ENCODE data around the gene GPR37L1. TPM values are rescaled to one million over a fixed set of nuclear protein-coding genes. Genes with fewer than 3 reads are reported as not detected.

The GPR37L1 gene
- total RNA-seq, 4 donors from 2014 or later: 0.09 TPM; not detected in 3

DNA sequence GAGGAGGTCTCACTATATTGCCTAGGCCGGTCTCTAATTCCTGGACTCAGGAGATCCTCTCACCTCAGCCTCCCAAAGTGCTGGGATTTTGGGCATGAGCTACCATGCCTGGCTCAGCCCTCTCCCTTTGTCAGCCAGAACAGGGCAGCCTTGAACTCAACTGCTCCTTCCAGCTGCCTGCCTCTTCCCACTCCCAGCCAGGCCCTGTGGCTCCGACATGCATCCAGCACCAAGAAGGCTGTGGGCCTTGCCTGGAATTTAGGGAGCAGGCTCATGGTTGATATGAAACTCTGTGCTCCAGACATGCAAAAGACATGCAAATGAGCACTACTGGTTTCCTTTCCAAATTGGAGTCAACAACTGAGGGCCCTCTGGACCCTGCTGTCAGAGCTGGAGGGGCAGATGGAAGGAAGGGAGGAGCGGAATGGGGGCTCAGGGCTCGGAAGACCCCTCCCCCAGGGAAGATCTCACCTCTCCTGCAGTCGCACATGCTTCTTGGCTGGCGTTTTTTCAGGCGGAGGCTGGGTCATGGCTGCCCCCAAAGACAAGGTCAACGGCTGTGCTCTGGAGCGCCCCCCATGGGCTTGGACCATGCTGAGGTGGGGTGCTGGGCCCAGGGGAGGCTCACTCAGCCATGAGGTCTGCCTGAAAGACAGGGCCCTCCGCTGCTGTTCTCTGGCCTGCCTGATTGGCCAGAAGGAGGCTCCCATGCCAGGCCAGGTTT, 36.3 kb downstream of the GPR37L1 start:
- H3K27ac ChIP-seq: peak overlapping the region; percentile 61 to 83 (median 72)
- no peaks in the 10 kb centered on the region for H3K36me3 ChIP-seq
- no peak for DNase-seq
- intact Hi-C loops (cut with DNase I): no loop called here
- no peak for TF ChIP-seq POLR2A (IDR thresholded peaks at IDR 0.05)
- TF ChIP-seq, protein P1, sequence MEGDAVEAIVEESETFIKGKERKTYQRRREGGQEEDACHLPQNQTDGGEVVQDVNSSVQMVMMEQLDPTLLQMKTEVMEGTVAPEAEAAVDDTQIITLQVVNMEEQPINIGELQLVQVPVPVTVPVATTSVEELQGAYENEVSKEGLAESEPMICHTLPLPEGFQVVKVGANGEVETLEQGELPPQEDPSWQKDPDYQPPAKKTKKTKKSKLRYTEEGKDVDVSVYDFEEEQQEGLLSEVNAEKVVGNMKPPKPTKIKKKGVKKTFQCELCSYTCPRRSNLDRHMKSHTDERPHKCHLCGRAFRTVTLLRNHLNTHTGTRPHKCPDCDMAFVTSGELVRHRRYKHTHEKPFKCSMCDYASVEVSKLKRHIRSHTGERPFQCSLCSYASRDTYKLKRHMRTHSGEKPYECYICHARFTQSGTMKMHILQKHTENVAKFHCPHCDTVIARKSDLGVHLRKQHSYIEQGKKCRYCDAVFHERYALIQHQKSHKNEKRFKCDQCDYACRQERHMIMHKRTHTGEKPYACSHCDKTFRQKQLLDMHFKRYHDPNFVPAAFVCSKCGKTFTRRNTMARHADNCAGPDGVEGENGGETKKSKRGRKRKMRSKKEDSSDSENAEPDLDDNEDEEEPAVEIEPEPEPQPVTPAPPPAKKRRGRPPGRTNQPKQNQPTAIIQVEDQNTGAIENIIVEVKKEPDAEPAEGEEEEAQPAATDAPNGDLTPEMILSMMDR (IDR thresholded peaks at IDR 0.05): no peak
- H3K4me3 ChIP-seq: peak overlapping the region; percentile 14 to 59 (median 36)
- no peaks in the 10 kb centered on the region for H3K9me3 ChIP-seq
- 75 to 82% methylated on average over 2 to 6 of the region's 10 CpGs for WGBS, 2 donors
- H3K27me3 ChIP-seq: peaks cover 0 to 6% (median 0%) of the 10 kb centered on the region in 4 donors
- H3K4me1 ChIP-seq: peaks cover 0 to 46% (median 0%) of the 10 kb centered on the region in 3 donors

DNA sequence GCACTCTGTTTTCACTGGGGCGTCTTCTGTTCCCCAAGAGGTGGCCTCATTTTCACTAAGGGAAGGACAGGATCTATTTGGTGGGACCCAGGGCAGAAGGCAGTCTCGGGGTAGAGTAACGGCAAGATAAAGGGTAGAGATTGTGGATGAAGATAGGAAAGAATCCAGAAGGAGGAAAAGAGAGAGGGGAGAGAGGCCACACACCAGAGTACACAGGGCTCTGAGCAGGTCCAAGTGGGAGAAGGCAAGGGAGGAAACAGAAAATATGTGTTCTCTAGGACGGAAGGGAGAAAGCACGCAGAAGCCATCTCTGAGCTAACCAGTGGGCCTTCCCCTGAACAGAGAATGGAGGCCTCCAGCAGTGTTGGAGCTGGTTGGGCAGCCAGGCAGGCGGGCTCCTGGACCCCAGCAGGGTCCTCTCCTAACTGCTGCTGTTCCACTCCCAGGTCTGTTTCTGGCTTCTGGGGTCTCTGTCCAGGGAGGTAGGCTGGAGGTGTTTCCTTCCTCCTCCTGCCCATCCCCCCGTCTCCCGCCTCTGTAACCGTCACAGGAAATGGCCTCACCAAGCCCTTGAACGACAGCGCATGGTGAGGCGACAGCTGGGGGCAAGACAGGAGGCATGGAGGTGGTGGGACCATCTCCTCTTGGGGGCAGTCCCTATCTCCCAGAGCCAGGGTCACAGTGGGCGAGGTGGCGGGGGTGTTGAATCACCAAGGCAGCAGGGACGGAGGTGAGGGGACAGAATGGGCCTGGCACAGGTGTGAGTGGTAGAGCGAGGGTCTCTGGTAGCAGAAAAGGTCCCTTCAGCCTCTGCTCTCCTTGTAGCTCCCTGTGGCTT, 37.0 kb downstream of the GPR37L1 start:
- peak overlapping the region; percentile 61 to 83 (median 72) for H3K27ac ChIP-seq
- DNase-seq: no peak
- WGBS, 2 donors: 80 to 87% methylated on average over 5 to 6 of the region's 16 CpGs
- peak in 1 of 4 donors; percentile 23 for TF ChIP-seq POLR2A (IDR thresholded peaks at IDR 0.05)
- TF ChIP-seq, protein P1 (IDR thresholded peaks at IDR 0.05): no peak
- intact Hi-C loops (cut with DNase I): no loop called here
- no peaks in the 10 kb centered on the region for H3K36me3 ChIP-seq
- peak overlapping the region; percentile 14 to 59 (median 36) for H3K4me3 ChIP-seq
- H3K27me3 ChIP-seq: peaks cover 0 to 6% (median 0%) of the 10 kb centered on the region in 4 donors
- H3K9me3 ChIP-seq: no peaks in the 10 kb centered on the region
- H3K4me1 ChIP-seq: peaks cover 0 to 48% (median 0%) of the 10 kb centered on the region in 3 donors

DNA sequence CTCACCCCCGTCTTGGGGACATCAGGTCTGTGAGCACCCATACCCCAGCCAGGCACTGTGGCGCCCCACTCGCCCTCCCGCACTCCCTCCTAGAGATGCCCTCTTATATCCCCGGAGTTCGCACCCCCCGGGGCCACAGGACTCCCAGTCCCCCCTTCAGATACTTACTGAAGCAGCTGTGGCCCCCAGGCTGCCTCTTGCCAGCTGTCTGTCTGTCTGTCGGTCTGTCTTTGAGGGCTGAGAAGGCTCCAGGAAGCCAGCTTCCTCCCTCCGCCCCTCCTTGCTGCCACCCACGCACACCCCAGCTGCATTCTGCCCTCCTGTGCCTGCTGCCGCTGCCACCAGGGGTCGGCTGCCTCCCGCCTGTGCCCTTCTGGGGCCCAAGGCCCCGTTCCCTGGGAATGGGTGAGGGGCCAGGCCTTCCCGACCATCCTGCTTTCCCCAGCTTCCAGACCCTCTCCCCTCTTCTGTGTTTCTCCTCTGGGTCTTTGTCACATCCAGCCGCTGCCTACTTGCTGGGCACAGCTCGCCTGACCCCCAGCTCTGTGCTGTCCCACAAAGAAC, 37.7 kb downstream of the GPR37L1 start, which contains the start of gene PTPN7:
TSS of gene PTPN7 (minus strand) at position 226 of the 564 bp plus-strand sequence. CDS start 1,200 bp downstream, outside the sequence.
- Histone ChIP-seq H3K36me3 (no peaks in the 10 kb centered on the region), H3K4me1 (peaks cover 0 to 41% (median 0%) of the 10 kb centered on the region in 3 donors), H3K4me3 (peak within 1 kb of the TSS; percentile 14 to 59 (median 36)), H3K9me3 (no peaks in the 10 kb centered on the region), H3K27ac (peak within 1 kb of the TSS; percentile 61 to 83 (median 72)), H3K27me3 (peaks cover 0 to 6% (median 0%) of the 10 kb centered on the region in 4 donors)
- intact Hi-C loops (cut with DNase I): no loop called here
- peak in 1 of 4 donors; percentile 35 for TF ChIP-seq POLR2A (IDR thresholded peaks at IDR 0.05)
- TF ChIP-seq, protein P1 (IDR thresholded peaks at IDR 0.05): peak in 1 of 6 experiments; percentile 28
- no peak for DNase-seq
- WGBS, 2 donors: 31 to 69% methylated on average over 7 to 16 of the region's 17 CpGs

DNA sequence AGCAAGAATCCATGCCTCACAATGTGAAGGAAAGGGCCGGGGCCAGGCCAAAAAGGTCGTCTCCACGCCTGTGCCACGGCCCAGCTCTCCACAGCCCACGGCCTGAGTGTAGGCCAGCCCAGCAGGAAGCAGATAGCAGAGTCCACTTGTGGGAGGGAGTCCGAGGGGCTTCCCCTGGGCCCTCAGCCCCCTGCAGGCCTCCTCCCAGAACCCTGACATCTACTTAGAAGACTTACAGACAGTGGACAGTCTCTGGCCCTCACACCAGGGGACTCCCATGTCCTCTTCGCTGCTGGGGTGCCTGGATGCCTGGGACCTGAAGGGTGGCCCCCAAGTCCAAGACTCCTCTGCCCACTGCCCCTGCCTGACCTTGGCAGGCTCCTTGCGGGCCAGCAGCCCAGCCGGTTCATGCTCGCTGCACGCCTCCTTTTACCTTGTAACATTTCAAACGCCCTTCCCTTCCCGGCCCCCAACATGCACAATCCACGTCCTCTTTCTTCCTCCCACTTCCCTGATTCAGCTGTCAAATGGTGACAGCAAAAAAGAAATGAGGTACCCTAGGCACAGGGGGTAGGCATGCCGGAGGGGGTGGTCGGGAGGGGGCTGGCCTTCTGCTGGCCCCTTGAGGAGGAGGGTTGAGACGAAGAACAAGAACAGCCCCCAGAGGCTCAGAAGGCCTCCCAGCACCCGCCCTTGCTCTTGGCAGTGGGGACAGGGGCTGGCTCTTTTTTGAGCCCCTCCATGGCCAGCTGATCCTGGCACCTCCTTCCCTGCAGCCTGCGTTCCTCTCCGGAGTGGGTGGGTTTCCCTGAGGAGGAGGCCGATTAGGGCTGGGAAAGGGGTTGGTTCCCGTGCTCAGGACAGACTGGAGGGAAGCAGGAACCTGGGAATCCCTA, 38.7 kb downstream of the GPR37L1 start:
- Histone ChIP-seq H3K27me3 (peaks cover 0 to 6% (median 0%) of the 10 kb centered on the region in 4 donors), H3K4me1 (peaks cover 0 to 41% (median 0%) of the 10 kb centered on the region in 3 donors), H3K9me3 (no peaks in the 10 kb centered on the region), H3K27ac (peak overlapping the region; percentile 61 to 83 (median 72)), H3K36me3 (no peaks in the 10 kb centered on the region), H3K4me3 (peak overlapping the region in 3 of 4 donors; percentile 29 to 59 (median 43))
- WGBS, 2 donors: 61 to 74% methylated on average over 4 to 10 of the region's 22 CpGs
- no peak for TF ChIP-seq POLR2A (IDR thresholded peaks at IDR 0.05)
- TF ChIP-seq, protein P1 (IDR thresholded peaks at IDR 0.05): no peak
- DNase-seq: no peak
- intact Hi-C loops (cut with DNase I): no loop called here

Measured in esophagus squamous epithelium (tissue), 5 donors.